MM.1S (cell line): ENCODE measurements around the gene HSD17B10.

Experiments
- DNase-seq: peaks from one replicate; pipeline ENCODE4 v3.0.0-alpha.2; 2015
- H2AFZ ChIP-seq: fragments of 300-600 bp; sonication (generic); 2 replicates; pipeline ENCODE4 v1.6.0; 2016; ENCODE audit warnings: antibody characterized with exemption, low read length
- H3F3A ChIP-seq: fragments of 300-600 bp; sonication (generic); 2 replicates; pipeline ENCODE4 v1.6.1; 2016; ENCODE audit warnings: mild to moderate bottlenecking, antibody characterized with exemption, low read length, moderate library complexity, mixed read lengths; ENCODE audit not compliant: insufficient read depth
- H3K27ac ChIP-seq: fragments of 300-600 bp; sonication (generic); 2 replicates; pipeline ENCODE4 v1.5.1; 2016; ENCODE audit warnings: mild to moderate bottlenecking, low read length
- H3K27me3 ChIP-seq: fragments of 300-600 bp; sonication (generic); replicated peaks from 2 replicates; pipeline ENCODE4 v1.6.0; 2016; ENCODE audit warnings: low read length; ENCODE audit not compliant: insufficient read depth
- H3K36me3 ChIP-seq: fragments of 300-600 bp; sonication (generic); replicated peaks from 2 replicates; pipeline ENCODE4 v1.6.1; 2016; ENCODE audit warnings: mild to moderate bottlenecking, low read length, mixed read lengths; ENCODE audit not compliant: insufficient read depth
- H3K4me1 ChIP-seq: fragments of 300-600 bp; sonication (generic); 2 replicates; pipeline ENCODE4 v1.6.1; 2016; ENCODE audit warnings: low read length, mixed read lengths
- H3K4me2 ChIP-seq: fragments of 300-600 bp; sonication (generic); 2 replicates; pipeline ENCODE4 v1.6.0; 2016; ENCODE audit warnings: low read depth, low read length
- H3K4me3 ChIP-seq: fragments of 300-600 bp; sonication (generic); 2 replicates; pipeline ENCODE4 v1.5.1; 2016; ENCODE audit warnings: low read length, mixed read lengths
- H3K79me2 ChIP-seq: fragments of 300-600 bp; sonication (generic); 2 replicates; pipeline ENCODE4 v1.6.1; 2016; ENCODE audit warnings: mixed run types, low read length, mixed read lengths
- H3K9ac ChIP-seq: fragments of 300-600 bp; sonication (generic); 2 replicates; pipeline ENCODE4 v1.6.1; 2016; ENCODE audit warnings: low read length, mixed read lengths
- H3K9me2 ChIP-seq: fragments of 300-600 bp; sonication (generic); replicated peaks from 2 replicates; pipeline ENCODE4 v1.6.1; 2016; ENCODE audit warnings: mild to moderate bottlenecking, low read length, mixed read lengths; ENCODE audit not compliant: insufficient read depth
- H3K9me3 ChIP-seq: fragments of 300-600 bp; sonication (generic); replicated peaks from 2 replicates; pipeline ENCODE4 v1.6.1; 2016; ENCODE audit warnings: mild to moderate bottlenecking, low read length, mixed read lengths; ENCODE audit not compliant: insufficient read depth
- H4K20me1 ChIP-seq: fragments of 300-600 bp; sonication (generic); 2 replicates; pipeline ENCODE4 v1.6.1; 2016; ENCODE audit warnings: mild to moderate bottlenecking, low read length, moderate library complexity, mixed read lengths; ENCODE audit not compliant: insufficient read depth
- EZH2 ChIP-seq: fragments of 300-600 bp; sonication (generic); optimal IDR thresholded peaks from 2 replicates; pipeline ENCODE3; 2017; ENCODE audit warnings: low read depth, mild to moderate bottlenecking, antibody characterized with exemption, low read length, mixed read lengths
- EZH2phosphoT487 ChIP-seq: fragments of 300-600 bp; sonication (generic); IDR thresholded peaks from 2 replicates; pipeline ENCODE4 v1.6.1; 2018; ENCODE audit warnings: antibody characterized with exemption, low read length
- TF ChIP-seq, protein P1 (sequence below): fragments of 300-600 bp; sonication (generic); IDR thresholded peaks from 2 replicates; pipeline ENCODE4 v1.5.1; 2016; ENCODE audit warnings: antibody characterized with exemption, low read length, mixed read lengths

The HSD17B10 gene

DNA sequence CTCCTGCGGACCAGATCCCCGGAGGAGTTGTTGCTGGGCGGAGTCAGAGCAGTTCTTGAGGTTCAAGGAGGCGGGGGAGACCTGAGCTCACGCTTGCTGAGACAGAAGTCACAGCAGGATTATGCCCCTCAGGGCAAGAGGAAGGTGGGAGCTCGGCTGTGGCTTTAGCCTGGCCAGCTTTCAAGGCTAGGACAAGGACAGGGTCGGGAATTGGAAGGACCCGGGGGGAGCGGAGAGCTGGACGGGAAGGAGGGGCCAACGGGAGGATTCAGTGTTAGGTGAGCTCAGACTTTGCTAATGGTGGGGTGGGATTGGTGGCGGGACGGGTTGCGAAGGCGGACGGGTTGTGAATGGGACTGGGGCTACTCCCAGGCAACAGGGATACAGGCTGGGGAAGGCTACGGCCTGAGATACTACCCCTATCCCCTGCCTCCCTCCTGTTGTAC lies 11.3 kb downstream of the HSD17B10 start, which contains the start of gene RIBC1:
Gene RIBC1 (plus strand): TSS at position 13 of the 446 bp plus-strand sequence. CDS start 3,404 bp downstream, outside the sequence.
- H3K79me2 ChIP-seq: peaks cover 45% of the 10 kb centered on the region
- no peaks in the 10 kb centered on the region for H3K9me3 ChIP-seq
- peak within 1 kb of the TSS; percentile 91 for H3K27ac ChIP-seq
- H4K20me1 ChIP-seq: no peaks in the 10 kb centered on the region; the same call in 1 of the 2 replicates
- TF ChIP-seq EZH2 (no peak), EZH2phosphoT487 (no peak)
- TF ChIP-seq, protein P1, sequence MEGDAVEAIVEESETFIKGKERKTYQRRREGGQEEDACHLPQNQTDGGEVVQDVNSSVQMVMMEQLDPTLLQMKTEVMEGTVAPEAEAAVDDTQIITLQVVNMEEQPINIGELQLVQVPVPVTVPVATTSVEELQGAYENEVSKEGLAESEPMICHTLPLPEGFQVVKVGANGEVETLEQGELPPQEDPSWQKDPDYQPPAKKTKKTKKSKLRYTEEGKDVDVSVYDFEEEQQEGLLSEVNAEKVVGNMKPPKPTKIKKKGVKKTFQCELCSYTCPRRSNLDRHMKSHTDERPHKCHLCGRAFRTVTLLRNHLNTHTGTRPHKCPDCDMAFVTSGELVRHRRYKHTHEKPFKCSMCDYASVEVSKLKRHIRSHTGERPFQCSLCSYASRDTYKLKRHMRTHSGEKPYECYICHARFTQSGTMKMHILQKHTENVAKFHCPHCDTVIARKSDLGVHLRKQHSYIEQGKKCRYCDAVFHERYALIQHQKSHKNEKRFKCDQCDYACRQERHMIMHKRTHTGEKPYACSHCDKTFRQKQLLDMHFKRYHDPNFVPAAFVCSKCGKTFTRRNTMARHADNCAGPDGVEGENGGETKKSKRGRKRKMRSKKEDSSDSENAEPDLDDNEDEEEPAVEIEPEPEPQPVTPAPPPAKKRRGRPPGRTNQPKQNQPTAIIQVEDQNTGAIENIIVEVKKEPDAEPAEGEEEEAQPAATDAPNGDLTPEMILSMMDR: no peak
- no peaks in the 10 kb centered on the region for H3K4me1 ChIP-seq
- H3K36me3 ChIP-seq: no peaks in the 10 kb centered on the region
- no peak for DNase-seq
- H3K9me2 ChIP-seq: no peaks in the 10 kb centered on the region
- H3F3A ChIP-seq: no peaks in the 10 kb centered on the region
- H3K27me3 ChIP-seq: no peaks in the 10 kb centered on the region
- peak within 1 kb of the TSS; percentile 43 for H2AFZ ChIP-seq
- peak within 1 kb of the TSS; percentile 99 for H3K9ac ChIP-seq
- peak within 1 kb of the TSS; percentile 83 for H3K4me3 ChIP-seq
- peak within 1 kb of the TSS; percentile 85 for H3K4me2 ChIP-seq

GRCh38 chrX:53422086-53422860 lies 11.9 kb downstream of the HSD17B10 start, which contains the start of gene SMC1A:
SMC1A (minus strand) TSS chrX:53422654; CDS start chrX:53422600, 54 bp downstream.
- H3K79me2 ChIP-seq: peaks cover 51% of the 10 kb centered on the region
- H3K4me2 ChIP-seq: peak within 1 kb of the TSS; percentile 85
- H3F3A ChIP-seq: no peaks in the 10 kb centered on the region
- peak within 1 kb of the TSS; percentile 83 for H3K4me3 ChIP-seq
- TF ChIP-seq, protein P1: no peak
- TF ChIP-seq EZH2phosphoT487 (no peak), EZH2 (no peak)
- peak within 1 kb of the TSS; percentile 91 for H3K27ac ChIP-seq
- H3K36me3 ChIP-seq: no peaks in the 10 kb centered on the region
- H2AFZ ChIP-seq: peak within 1 kb of the TSS; percentile 43
- peak; percentile 96 for DNase-seq
- H3K9ac ChIP-seq: peak within 1 kb of the TSS; percentile 99
- H3K4me1 ChIP-seq: no peaks in the 10 kb centered on the region
- H3K9me3 ChIP-seq: no peaks in the 10 kb centered on the region
- H3K27me3 ChIP-seq: no peaks in the 10 kb centered on the region
- no peaks in the 10 kb centered on the region; the same call in 1 of the 2 replicates for H4K20me1 ChIP-seq
- no peaks in the 10 kb centered on the region for H3K9me2 ChIP-seq

DNA sequence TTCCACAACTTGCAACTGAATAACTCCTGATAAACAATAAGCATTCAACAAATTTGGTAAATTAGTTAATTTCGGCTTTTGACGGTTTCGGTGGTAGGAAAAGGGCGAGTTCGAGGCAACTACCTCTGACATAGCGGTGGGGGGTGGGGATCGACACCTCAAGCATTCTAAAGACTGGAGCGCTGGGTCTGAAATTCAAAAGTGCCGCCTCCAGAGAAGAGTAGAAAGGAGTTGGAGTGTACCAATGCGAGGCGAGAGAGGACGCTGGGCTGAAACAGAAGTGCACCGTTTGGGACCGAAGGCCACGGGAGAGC lies 12.4 kb downstream of the HSD17B10 start:
- no peaks in the 10 kb centered on the region for H3K36me3 ChIP-seq
- no peaks in the 10 kb centered on the region for H3K9me3 ChIP-seq
- TF ChIP-seq EZH2: no peak
- TF ChIP-seq, protein P1: no peak
- no peaks in the 10 kb centered on the region for H3F3A ChIP-seq
- H3K4me3 ChIP-seq: peak overlapping the region; percentile 83
- H3K27ac ChIP-seq: peak overlapping the region; percentile 91; the same call in 1 of the 2 replicates
- DNase-seq: no peak
- peaks cover 55% of the 10 kb centered on the region for H3K79me2 ChIP-seq
- H3K27me3 ChIP-seq: no peaks in the 10 kb centered on the region
- H3K9me2 ChIP-seq: no peaks in the 10 kb centered on the region
- peak overlapping the region; percentile 99 for H3K9ac ChIP-seq
- H3K4me1 ChIP-seq: no peaks in the 10 kb centered on the region
- peak overlapping the region; percentile 85 for H3K4me2 ChIP-seq
- H2AFZ ChIP-seq: peak overlapping the region; percentile 24; the same call in 1 of the 2 replicates
- no peaks in the 10 kb centered on the region; the same call in 1 of the 2 replicates for H4K20me1 ChIP-seq
